ENCODE results near the gene TRMO.
"Not testable (repeated sequence)": the region's sequence is repeated elsewhere in the genome, so short reads cannot be mapped to it uniquely, and the experiment has no call there.

The TRMO gene

GRCh38 chr9:97921959-97922724 is at the start of gene TRMO:
TRMO (minus strand) TSS chr9:97922500; CDS start chr9:97922493, 7 bp downstream.
- DNase-seq (ENCODE audit: low spot score) = peak; percentile 96

- DNase-seq (ENCODE audit: low spot score) = no peak
Measured at GRCh38 chr9:97970165-97970564, 47.9 kb upstream of the TRMO start.

- DNase-seq (ENCODE audit: low spot score) = no peak
Measured at GRCh38 chr9:97969014-97969413, 46.7 kb upstream of the TRMO start.

GRCh38 chr9:97966493-97966892 is 44.2 kb upstream of the TRMO start:
- no peak for DNase-seq (ENCODE audit: low spot score)

- no peak for DNase-seq (ENCODE audit: low spot score)
Measured at GRCh38 chr9:97964901-97965300, 42.6 kb upstream of the TRMO start.

- no peak for DNase-seq (ENCODE audit: low spot score)
Measured at GRCh38 chr9:97963232-97963631, 40.9 kb upstream of the TRMO start.

GRCh38 chr9:97962575-97962974 is 40.3 kb upstream of the TRMO start:
- DNase-seq (ENCODE audit: low spot score) = no peak

- no peak for DNase-seq (ENCODE audit: low spot score)
Measured at GRCh38 chr9:97962136-97962535, 39.8 kb upstream of the TRMO start.

- DNase-seq (ENCODE audit: low spot score) = no peak
Measured at GRCh38 chr9:97961361-97961760, 39.1 kb upstream of the TRMO start.

- DNase-seq (ENCODE audit: low spot score) = not testable (repeated sequence)
Measured at GRCh38 chr9:97960678-97961328, 38.5 kb upstream of the TRMO start.

- no peak for DNase-seq (ENCODE audit: low spot score)
Measured at GRCh38 chr9:97959585-97959984, 37.3 kb upstream of the TRMO start.

GRCh38 chr9:97958812-97959511 is 36.7 kb upstream of the TRMO start:
- peak; percentile 43 for DNase-seq (ENCODE audit: low spot score)

- DNase-seq (ENCODE audit: low spot score) = no peak
Measured at GRCh38 chr9:97956331-97956730, 34.0 kb upstream of the TRMO start.

- DNase-seq (ENCODE audit: low spot score) = no peak
Measured at GRCh38 chr9:97954550-97954989, 32.3 kb upstream of the TRMO start.

- DNase-seq (ENCODE audit: low spot score) = not testable (repeated sequence)
Measured at GRCh38 chr9:97950873-97951272, 28.6 kb upstream of the TRMO start.

- DNase-seq (ENCODE audit: low spot score) = not testable (repeated sequence)
Measured at GRCh38 chr9:97947094-97947493, 24.8 kb upstream of the TRMO start.

GRCh38 chr9:97945470-97945869 is 23.2 kb upstream of the TRMO start:
- DNase-seq (ENCODE audit: low spot score) = not testable (repeated sequence)

- DNase-seq (ENCODE audit: low spot score) = no peak
Measured at GRCh38 chr9:97944612-97945011, 22.3 kb upstream of the TRMO start.

GRCh38 chr9:97943308-97943855 is 21.1 kb upstream of the TRMO start:
- DNase-seq (ENCODE audit: low spot score) = no peak

GRCh38 chr9:97941323-97941722 is 19.0 kb upstream of the TRMO start:
- no peak for DNase-seq (ENCODE audit: low spot score)

- no peak for DNase-seq (ENCODE audit: low spot score)
Measured at GRCh38 chr9:97940741-97941140, 18.4 kb upstream of the TRMO start.

- no peak for DNase-seq (ENCODE audit: low spot score)
Measured at GRCh38 chr9:97940233-97940632, 17.9 kb upstream of the TRMO start.

All from globus pallidus (tissue), 1 donor.